ENCODE data around the gene VWCE.
"Not testable (repeated sequence)": the region's sequence is repeated elsewhere in the genome, so short reads cannot be mapped to it uniquely, and the experiment has no call there.

Gene VWCE

DNA sequence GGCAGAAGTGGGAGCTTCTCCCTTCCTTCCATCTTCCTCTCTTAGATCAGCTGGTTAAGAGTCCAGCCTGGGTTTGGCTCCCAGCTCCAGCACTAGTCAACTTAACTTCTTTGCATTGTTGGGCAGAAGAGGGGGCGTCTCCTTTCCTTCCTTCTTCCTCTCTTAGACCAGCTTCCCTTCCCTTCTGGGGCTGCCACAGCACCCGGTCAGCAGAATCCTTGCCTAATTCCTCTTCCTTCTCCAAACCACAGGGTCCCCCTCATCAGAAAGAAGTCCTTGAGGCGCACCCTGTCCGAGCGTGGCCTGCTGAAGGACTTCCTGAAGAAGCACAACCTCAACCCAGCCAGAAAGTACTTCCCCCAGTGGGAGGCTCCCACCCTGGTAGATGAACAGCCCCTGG lies 72.4 kb downstream of the VWCE start:
- H3K9ac ChIP-seq (ENCODE audit: low read length); H3K36me3 ChIP-seq (ENCODE audit: control insufficient read depth, insufficient read depth, low read length); H3K9me3 ChIP-seq (ENCODE audit: control insufficient read depth, insufficient read depth, low read depth, low read length); H3K4me1 ChIP-seq (ENCODE audit: control insufficient read depth, insufficient read depth, low read length); H3K4me3 ChIP-seq (ENCODE audit: low read depth, low read length); H3K27ac ChIP-seq (ENCODE audit: low read depth, low read length); H3K27me3 ChIP-seq (ENCODE audit: control insufficient read depth, insufficient read depth, low read length): not testable (repeated sequence)

DNA sequence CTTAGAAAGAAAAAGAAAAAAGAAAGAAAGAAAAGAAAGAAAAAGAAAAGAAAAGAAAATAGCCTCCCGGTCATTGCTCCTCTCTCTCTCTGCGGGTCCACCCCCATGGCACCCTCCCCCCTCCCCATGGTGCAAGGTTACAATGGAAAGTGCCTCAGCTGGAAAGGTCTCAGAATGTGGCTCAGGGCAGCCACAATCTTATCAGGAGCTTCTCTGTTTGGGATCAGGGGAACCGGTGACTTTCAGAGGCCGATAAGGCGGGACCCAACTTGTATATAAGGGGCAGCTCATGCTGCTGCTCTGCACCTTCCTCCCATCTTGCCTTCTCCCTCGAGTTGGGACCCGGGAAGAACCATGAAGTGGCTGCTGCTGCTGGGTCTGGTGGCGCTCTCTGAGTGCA lies 73.1 kb downstream of the VWCE start, which contains the start of gene PGA4:
TSS of gene PGA4 (plus strand) at position 301 of the 400 bp plus-strand sequence. CDS start at position 355, 54 bp downstream.
- not testable (repeated sequence) for H3K4me3 ChIP-seq (ENCODE audit: low read depth, low read length); H3K27me3 ChIP-seq (ENCODE audit: control insufficient read depth, insufficient read depth, low read length); H3K9me3 ChIP-seq (ENCODE audit: control insufficient read depth, insufficient read depth, low read depth, low read length); H3K9ac ChIP-seq (ENCODE audit: low read length); H3K27ac ChIP-seq (ENCODE audit: low read depth, low read length); H3K36me3 ChIP-seq (ENCODE audit: control insufficient read depth, insufficient read depth, low read length); H3K4me1 ChIP-seq (ENCODE audit: control insufficient read depth, insufficient read depth, low read length)

DNA sequence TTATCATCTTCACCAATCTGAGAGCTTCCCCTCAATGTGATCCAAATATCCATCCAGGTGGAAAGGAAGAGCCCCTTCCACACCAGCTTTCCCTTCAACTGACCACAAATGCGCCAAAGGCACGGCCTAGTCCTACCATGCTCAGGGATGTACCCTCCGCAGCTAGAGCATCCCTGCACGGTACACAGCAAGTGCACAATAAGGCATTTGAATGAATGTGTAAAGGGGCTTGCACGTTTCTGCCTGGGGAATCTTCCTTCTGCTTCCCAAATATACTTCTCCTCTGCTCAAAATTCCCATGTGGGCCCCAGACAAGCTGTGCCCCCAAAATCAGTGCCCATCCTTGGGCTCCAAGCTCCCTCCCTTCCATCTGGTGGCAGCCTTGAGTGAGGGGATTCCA lies 76.1 kb downstream of the VWCE start:
- H3K36me3 ChIP-seq (ENCODE audit: control insufficient read depth, insufficient read depth, low read length); H3K9ac ChIP-seq (ENCODE audit: low read length): not testable (repeated sequence)

DNA sequence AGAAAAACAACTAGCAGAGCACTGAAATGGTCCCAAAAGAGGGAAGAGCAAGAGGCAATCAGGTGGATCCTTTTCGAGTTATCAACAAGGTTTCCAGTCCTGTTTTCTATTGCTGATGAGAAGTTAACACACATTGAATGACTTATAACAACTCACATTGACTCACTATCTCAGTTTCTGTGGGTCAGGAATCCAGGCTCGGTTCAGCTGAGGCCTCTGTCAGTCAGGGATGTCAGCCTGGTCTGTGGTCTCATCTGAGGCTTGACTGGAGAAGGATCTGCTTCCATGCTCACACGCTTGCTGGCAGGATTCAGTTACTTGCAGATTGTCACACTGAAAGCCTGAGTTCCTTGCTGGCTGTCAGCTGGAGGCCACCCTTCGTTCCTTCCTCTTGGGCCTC lies 76.8 kb downstream of the VWCE start:
- H3K4me1 ChIP-seq (ENCODE audit: control insufficient read depth, insufficient read depth, low read length); H3K27ac ChIP-seq (ENCODE audit: low read depth, low read length); H3K9ac ChIP-seq (ENCODE audit: low read length); H3K36me3 ChIP-seq (ENCODE audit: control insufficient read depth, insufficient read depth, low read length); H3K4me3 ChIP-seq (ENCODE audit: low read depth, low read length); H3K9me3 ChIP-seq (ENCODE audit: control insufficient read depth, insufficient read depth, low read depth, low read length); H3K27me3 ChIP-seq (ENCODE audit: control insufficient read depth, insufficient read depth, low read length): not testable (repeated sequence)

More for the DNA sequence above, 76.1 kb downstream of the VWCE start:
- not testable (repeated sequence) for H3K4me3 ChIP-seq (ENCODE audit: low read depth, low read length); H3K27me3 ChIP-seq (ENCODE audit: control insufficient read depth, insufficient read depth, low read length); H3K27ac ChIP-seq (ENCODE audit: low read depth, low read length); H3K4me1 ChIP-seq (ENCODE audit: control insufficient read depth, insufficient read depth, low read length); H3K9me3 ChIP-seq (ENCODE audit: control insufficient read depth, insufficient read depth, low read depth, low read length)

DNA sequence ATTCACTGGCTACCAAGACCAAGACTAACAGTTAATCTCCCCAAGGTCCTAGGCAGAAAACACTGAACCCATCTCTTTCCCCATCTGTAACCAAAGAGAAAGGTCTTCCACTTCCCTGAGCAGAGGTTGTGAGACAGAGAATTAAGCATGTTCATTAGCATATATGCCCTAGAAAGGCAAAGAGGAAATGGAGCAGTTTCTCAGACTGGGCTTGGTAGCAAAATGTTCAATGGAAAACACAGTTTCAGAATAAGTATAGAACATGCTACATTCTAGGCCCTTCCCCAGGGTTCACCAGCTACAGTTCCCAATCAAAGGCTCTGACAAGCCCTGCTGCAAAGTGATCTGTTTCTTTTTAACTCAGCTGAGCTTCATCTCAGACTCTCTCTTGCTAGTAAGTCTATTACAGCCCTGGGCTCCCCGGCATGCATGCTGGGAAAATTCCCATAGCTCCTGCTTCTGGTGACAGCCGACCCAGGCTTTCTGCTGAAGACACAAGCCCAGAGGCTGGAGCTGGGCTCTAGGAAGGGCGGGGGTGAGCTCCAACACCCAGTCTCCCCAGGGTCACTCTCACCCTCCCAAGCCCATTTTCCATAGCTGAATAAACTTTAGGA lies 81.3 kb downstream of the VWCE start:
- H3K4me3 ChIP-seq (ENCODE audit: low read depth, low read length); H3K27me3 ChIP-seq (ENCODE audit: control insufficient read depth, insufficient read depth, low read length); H3K9ac ChIP-seq (ENCODE audit: low read length); H3K4me1 ChIP-seq (ENCODE audit: control insufficient read depth, insufficient read depth, low read length); H3K27ac ChIP-seq (ENCODE audit: low read depth, low read length); H3K9me3 ChIP-seq (ENCODE audit: control insufficient read depth, insufficient read depth, low read depth, low read length); H3K36me3 ChIP-seq (ENCODE audit: control insufficient read depth, insufficient read depth, low read length): not testable (repeated sequence)

DNA sequence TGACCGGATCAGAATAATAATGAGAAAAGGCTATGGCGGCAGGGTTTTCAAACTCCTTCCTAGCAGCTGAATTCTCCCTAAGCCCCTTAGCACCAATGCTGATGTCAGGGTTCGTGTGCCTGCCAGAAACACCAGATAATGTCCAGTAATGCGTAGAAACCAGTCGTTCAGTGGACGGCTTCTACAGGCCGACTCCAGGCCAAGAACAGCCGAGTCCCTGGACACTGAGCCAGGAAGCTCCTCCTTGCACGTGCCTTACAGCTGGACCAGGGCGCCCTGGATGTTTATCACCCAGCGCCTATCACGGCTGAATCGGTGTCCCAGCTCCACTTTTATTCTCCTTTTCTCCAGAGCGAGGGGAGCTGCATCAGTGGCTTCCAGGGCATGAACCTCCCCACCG lies 82.9 kb downstream of the VWCE start:
- not testable (repeated sequence) for H3K4me3 ChIP-seq (ENCODE audit: low read depth, low read length); H3K27ac ChIP-seq (ENCODE audit: low read depth, low read length); H3K9ac ChIP-seq (ENCODE audit: low read length); H3K9me3 ChIP-seq (ENCODE audit: control insufficient read depth, insufficient read depth, low read depth, low read length); H3K36me3 ChIP-seq (ENCODE audit: control insufficient read depth, insufficient read depth, low read length); H3K4me1 ChIP-seq (ENCODE audit: control insufficient read depth, insufficient read depth, low read length); H3K27me3 ChIP-seq (ENCODE audit: control insufficient read depth, insufficient read depth, low read length)

DNA sequence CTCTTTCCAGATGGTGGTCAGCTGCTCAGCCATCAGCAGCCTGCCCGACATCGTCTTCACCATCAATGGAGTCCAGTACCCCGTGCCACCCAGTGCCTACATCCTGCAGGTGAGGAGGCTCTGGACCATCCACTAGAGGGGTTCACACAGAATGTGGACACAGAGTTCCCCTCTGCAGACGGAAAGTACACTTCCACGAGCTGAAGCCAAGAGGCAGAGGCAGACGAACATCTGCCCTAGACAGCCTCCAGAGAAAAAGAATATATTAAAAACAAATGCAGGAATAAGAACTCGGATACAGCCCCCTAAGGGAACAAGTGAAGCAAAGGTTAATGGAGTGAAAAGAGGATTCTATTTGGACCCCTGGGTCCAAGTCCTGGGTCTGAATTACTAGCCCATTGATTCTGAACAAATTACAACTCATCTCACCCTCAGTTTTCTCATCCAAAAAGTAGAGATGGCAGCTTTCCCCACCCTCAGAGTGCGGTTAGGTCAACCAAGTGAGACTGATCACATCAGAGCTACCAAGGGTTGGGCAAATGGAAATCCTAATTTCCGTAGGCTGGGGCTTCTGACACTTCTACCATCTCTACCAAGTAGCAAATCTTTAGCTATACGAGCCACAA lies 83.7 kb downstream of the VWCE start:
- not testable (repeated sequence) for H3K4me3 ChIP-seq (ENCODE audit: low read depth, low read length); H3K4me1 ChIP-seq (ENCODE audit: control insufficient read depth, insufficient read depth, low read length); H3K9ac ChIP-seq (ENCODE audit: low read length); H3K27me3 ChIP-seq (ENCODE audit: control insufficient read depth, insufficient read depth, low read length); H3K27ac ChIP-seq (ENCODE audit: low read depth, low read length); H3K36me3 ChIP-seq (ENCODE audit: control insufficient read depth, insufficient read depth, low read length); H3K9me3 ChIP-seq (ENCODE audit: control insufficient read depth, insufficient read depth, low read depth, low read length)

DNA sequence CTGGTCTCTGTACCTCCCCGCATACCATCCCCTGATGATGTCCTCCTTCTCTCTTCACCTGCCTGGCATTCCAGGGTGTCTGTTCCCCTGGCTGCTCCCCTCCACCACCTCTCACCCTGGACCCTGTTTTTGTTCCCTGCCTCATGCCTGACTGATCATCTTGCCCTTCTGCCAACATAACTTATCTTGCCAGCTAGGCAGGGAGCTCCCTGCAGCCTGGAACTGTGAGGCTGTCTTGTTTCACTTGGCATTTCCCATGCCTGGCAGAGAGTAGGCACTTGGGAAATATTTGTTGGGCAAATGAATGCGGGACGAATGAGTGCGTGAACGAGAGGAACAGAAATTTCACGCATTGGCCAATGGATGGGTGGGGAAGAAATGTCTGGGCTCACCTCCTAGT lies 84.5 kb downstream of the VWCE start:
- H3K9me3 ChIP-seq (ENCODE audit: control insufficient read depth, insufficient read depth, low read depth, low read length); H3K9ac ChIP-seq (ENCODE audit: low read length); H3K4me1 ChIP-seq (ENCODE audit: control insufficient read depth, insufficient read depth, low read length); H3K27ac ChIP-seq (ENCODE audit: low read depth, low read length); H3K27me3 ChIP-seq (ENCODE audit: control insufficient read depth, insufficient read depth, low read length); H3K4me3 ChIP-seq (ENCODE audit: low read depth, low read length); H3K36me3 ChIP-seq (ENCODE audit: control insufficient read depth, insufficient read depth, low read length): not testable (repeated sequence)

All from HUES6 (cell line).